AG09309 (cell line): Measurements from ENCODE around the gene ANAPC13.

Experiments used
- DNase-seq: peaks from one replicate; pipeline ENCODE4 v3.0.0-alpha.2; 2010; ENCODE audit warnings: low read depth
- H3K4me3 ChIP-seq: 2 replicates; pipeline ENCODE4 v1.5.1; 2011; ENCODE audit warnings: mild to moderate bottlenecking, low read depth, low read length, moderate library complexity; ENCODE audit not compliant: control insufficient read depth
- TF ChIP-seq, protein P1 (sequence below): IDR thresholded peaks from 2 replicates; pipeline ENCODE4 v1.5.1; 2011; ENCODE audit warnings: mild to moderate bottlenecking, low read depth, low read length, inconsistent platforms; ENCODE audit not compliant: insufficient read depth, control insufficient read depth; ENCODE audit errors: missing control alignments

ANAPC13 gene

DNA sequence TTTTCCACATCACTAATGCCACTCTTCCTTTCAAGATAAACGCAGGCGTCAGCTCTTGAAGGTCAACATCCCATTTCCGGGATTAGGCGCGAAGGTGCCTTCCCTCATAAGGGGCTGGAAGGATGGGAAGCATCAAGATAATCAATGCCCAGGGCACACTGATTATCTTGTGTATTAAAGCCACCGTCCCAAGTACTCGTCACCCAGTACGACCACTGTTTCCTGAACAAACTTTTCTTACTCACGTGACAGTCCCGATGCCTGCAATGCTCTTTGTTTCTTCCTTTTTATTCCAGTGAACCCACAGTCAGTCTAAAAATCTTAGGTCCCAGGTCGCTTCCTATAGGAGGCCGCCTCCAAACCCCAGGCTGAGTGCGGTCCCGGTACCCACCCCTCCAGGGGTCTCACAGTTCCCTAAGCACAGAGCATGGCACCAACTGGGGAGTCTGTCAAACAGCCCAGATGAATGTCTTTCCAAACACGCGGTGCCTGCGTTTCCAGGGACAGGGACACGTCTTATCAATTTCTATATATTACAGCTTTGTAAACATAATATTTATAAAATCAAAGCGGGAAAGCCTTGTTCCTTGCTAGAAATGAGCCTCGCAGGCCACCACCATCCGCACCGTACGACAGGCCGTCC is 589 bp downstream of the ANAPC13 start:
- H3K4me3 ChIP-seq = peak overlapping the region; percentile 76
- TF ChIP-seq, protein P1, sequence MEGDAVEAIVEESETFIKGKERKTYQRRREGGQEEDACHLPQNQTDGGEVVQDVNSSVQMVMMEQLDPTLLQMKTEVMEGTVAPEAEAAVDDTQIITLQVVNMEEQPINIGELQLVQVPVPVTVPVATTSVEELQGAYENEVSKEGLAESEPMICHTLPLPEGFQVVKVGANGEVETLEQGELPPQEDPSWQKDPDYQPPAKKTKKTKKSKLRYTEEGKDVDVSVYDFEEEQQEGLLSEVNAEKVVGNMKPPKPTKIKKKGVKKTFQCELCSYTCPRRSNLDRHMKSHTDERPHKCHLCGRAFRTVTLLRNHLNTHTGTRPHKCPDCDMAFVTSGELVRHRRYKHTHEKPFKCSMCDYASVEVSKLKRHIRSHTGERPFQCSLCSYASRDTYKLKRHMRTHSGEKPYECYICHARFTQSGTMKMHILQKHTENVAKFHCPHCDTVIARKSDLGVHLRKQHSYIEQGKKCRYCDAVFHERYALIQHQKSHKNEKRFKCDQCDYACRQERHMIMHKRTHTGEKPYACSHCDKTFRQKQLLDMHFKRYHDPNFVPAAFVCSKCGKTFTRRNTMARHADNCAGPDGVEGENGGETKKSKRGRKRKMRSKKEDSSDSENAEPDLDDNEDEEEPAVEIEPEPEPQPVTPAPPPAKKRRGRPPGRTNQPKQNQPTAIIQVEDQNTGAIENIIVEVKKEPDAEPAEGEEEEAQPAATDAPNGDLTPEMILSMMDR = no peak
- DNase-seq = no peak

DNA sequence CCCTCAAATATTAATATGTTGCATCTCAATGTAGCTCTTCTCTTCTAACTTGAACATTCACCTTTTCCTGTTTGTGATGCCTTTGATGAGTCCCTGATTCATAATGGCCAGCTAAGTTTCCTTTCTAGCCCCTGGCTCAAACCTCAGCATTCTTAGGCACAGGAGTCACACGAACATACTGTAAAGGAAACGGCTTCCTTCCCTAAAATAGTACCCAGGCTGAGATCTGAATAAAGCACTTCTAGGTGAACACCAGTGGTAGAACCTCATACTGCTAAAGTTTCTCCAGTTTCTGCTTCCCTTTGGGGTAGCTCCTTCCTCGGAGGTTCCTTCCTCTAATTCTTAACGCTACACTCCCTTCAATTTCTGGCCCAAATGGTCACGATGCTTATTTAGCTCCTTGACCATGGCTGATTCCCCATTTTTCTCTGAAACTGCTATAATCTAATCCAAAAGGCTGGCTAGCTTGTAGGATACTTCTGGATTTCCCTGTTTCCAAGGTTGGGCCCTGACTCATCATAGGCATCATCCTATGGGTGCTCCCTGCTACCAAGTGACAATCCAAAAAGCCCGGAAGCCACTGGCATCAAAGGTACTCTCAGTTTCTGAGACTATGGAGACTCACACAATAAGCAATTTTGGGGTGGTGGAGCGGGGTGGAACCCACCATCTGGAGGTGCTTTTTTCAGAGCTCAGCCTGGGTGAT is 2.4 kb downstream of the ANAPC13 start:
- no peak overlapping the region; the same call in 1 of the 2 replicates for H3K4me3 ChIP-seq
- no peak for DNase-seq
- TF ChIP-seq, protein P1 = no peak

DNA sequence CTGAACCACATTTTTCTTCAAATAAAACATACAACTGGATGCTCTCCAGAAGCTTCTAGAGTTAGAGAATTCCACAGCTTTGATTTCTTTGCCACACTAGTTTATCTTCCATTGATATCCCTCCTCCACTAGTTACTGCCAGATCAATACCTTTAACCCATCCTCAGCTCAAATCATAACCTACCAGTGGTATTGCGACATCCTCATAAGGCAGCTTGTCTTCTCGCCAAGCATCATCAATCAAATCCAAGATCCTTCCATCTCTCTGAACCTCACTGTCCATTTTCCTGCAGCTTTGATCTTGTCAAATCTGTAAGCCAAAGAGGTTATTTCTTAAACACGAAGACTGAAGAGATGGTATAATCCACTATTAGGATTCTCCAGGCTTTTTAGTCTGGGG is 3.2 kb downstream of the ANAPC13 start:
- no peak overlapping the region for H3K4me3 ChIP-seq
- DNase-seq = no peak
- TF ChIP-seq, protein P1 = no peak

DNA sequence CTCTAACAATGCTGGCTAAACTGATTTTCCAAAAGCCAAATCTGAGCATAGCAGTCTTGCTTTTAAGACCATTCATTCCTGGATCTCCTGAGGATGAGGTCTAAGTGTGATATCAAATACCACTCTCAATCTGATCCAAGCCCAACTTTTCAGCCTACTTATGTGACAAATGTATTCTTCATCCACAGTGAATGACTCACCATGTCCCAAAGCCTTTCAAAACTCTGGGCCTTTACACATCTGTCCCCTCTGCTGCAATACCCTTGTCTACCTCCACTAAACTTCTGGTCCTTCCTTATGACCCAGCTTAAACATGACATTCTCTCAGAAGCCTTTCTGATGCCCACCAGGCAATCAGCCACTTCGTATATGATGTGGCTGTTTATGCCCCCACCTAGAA is 4.6 kb downstream of the ANAPC13 start:
- no peak overlapping the region for H3K4me3 ChIP-seq
- TF ChIP-seq, protein P1 = no peak
- DNase-seq = no peak

DNA sequence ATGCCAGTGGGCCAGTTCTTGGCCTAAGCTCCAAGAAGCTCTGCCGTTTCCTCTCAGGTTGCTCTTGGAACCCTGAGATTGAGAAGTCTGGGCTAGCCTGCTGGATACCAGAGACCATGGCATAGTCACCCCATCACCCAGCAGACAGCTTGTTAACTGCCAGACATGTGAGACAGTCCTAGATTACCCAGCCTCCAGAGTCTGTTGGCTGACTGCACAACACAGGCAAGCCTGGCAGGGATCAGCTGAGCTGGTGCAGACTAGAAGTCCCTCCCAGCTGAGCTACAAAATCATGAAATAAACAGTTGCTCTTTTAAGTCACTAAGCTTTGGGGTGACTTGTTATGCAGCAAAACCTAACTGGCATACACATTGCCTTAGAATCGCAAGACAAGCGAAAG is 5.2 kb downstream of the ANAPC13 start:
- no peak for DNase-seq
- H3K4me3 ChIP-seq = no peak overlapping the region
- TF ChIP-seq, protein P1 = no peak

DNA sequence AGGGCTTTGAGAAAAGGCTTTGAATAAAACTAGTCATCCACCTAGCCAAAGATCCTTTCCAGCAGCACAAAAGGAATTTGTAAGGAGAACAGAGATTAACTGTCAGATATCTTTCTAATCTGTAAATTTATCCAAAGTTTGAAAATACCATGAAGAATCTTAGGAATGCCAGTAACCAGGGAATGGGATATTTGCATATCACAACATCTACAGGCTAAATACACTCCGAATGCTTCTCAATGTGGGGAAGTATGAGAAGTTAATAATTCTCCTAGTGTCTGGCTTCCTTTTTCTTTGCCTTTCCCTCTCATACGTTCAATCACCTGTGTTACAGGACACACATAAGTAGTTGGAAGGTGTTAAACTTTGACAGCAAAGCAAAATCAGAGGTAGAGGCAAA is 7.8 kb downstream of the ANAPC13 start:
- DNase-seq = no peak
- no peak overlapping the region for H3K4me3 ChIP-seq
- TF ChIP-seq, protein P1 = no peak

DNA sequence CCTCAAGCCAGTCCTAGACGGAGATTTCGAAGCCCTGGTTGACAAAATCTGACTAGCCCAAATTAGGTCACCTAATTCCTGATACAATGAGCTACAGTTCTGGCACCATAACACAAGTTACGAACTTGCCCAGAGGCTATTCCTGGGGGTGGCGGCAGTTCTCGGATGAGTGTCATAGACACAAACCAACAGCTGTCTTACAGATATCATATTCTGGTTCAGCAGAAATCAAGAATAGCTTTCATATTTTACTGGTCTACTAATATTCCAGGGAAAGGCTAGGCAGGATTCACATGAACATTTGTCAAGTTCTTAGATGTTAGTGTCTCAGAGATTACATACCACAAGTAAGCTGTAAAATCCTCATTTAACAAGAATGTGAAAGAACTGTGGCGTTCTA is 8.8 kb downstream of the ANAPC13 start:
- DNase-seq = no peak

More for the DNA sequence above, 8.8 kb downstream of the ANAPC13 start:
- TF ChIP-seq, protein P1 = no peak
- H3K4me3 ChIP-seq = no peak overlapping the region
